A549 (cell line): ENCODE data around the gene TMSB10. TPM values are rescaled to one million over a fixed set of nuclear protein-coding genes. Genes with fewer than 3 reads are reported as not detected.

Experiments
- ATAC-seq, 2 experiments: fragments of 200-7000 bp in 1 of 2; fragments of >200 bp in 1 of 2; cut with Nextera tagmentation in 1 of 2; cut with Tn5 transposase in 1 of 2; 3 replicates each; pipeline versions ENCODE4 v1.8.0 to v1.9.1; 2018 to 2020; ENCODE audit warnings: mild to moderate bottlenecking in 1 of 2, moderate library complexity in 1 of 2
- CTCF ChIA-PET: fragments of 300-600 bp; sonication (Branson Sonifier 250); formaldehyde crosslinking; extraction: SDS; loops from one replicate; lab custom pipeline; 2021; ENCODE audit warnings: antibody characterized with exemption, inconsistent platforms; lab: Yijun Ruan, JAX
- POLR2A ChIA-PET: fragments of 350-600 bp; formaldehyde crosslinking; extraction: SDS; loops from one replicate; lab custom pipeline; 2021; ENCODE audit warnings: antibody characterized with exemption, inconsistent platforms; lab: Yijun Ruan, JAX
- DNase-seq, 2 experiments: peaks; one replicate each; pipeline versions ENCODE4 v3.0.0 to v3.0.0-alpha.2; 2011 to 2016; ENCODE audit warnings: low read depth in 1 of 2, low spot score in 1 of 2
- FAIRE-seq: peaks from 2 replicates; lab custom pipeline; 2011; peaks lifted over from hg19 to GRCh38; lab: Jason Lieb, UNC
- H3K27ac ChIP-seq, 2 experiments: fragments of >200 bp; sonication (Bioruptor Twin); formaldehyde crosslinking; 3 replicates each; pipeline ENCODE4 v1.5.1; 2016 to 2017
- H3K4me1 ChIP-seq: fragments of >200 bp; sonication (Bioruptor Twin); formaldehyde crosslinking; 3 replicates; pipeline ENCODE4 v1.6.1; 2016
- H3K4me2 ChIP-seq: fragments of >200 bp; sonication (Bioruptor Twin); formaldehyde crosslinking; 3 replicates; pipeline ENCODE4 v1.6.1; 2016
- H3K4me3 ChIP-seq: fragments of >200 bp; sonication (Bioruptor Twin); formaldehyde crosslinking; 3 replicates; pipeline ENCODE4 v1.5.1; 2016
- H3K9me3 ChIP-seq: fragments of >200 bp; sonication (Bioruptor Twin); formaldehyde crosslinking; 3 replicates; pipeline ENCODE4 v1.6.1; 2016
- BHLHE40 ChIP-seq: IDR thresholded peaks from 2 replicates; pipeline ENCODE4 v1.6.1; 2012; ENCODE audit warnings: low read depth, low read length, inconsistent platforms
- CEBPB ChIP-seq, 2 experiments: fragments of >200 bp in 1 of 2; sonication (Bioruptor Twin) in 1 of 2; formaldehyde crosslinking in 1 of 2; IDR thresholded peaks; 2 replicates each; pipeline ENCODE4 v1.6.1; 2012 to 2016
- CHD2 ChIP-seq: fragments of 150-350 bp; IDR thresholded peaks from 2 replicates; pipeline ENCODE4 v1.6.1; 2014; ENCODE audit warnings: low read length; ENCODE audit not compliant: partially characterized antibody
- E2F6 ChIP-seq: IDR thresholded peaks from 2 replicates; pipeline ENCODE4 v1.6.1; 2012; ENCODE audit warnings: low read depth, borderline replicate concordance
- ELK1 ChIP-seq: fragments of 150-350 bp; IDR thresholded peaks from 2 replicates; pipeline ENCODE4 v1.6.1; 2014; ENCODE audit warnings: low read depth, mild to moderate bottlenecking, low read length
- ESRRA ChIP-seq: fragments of 150-350 bp; IDR thresholded peaks from 2 replicates; pipeline ENCODE4 v1.6.1; 2014; ENCODE audit warnings: mild to moderate bottlenecking, low read length, borderline replicate concordance
- FOSL2 ChIP-seq, 2 experiments: fragments of 450-650 bp in 1 of 2; fragments of >200 bp in 1 of 2; sonication (Bioruptor Twin) in 1 of 2; formaldehyde crosslinking; IDR thresholded peaks; 2 replicates each; pipeline versions ENCODE4 v1.5.0 to v1.6.1; 2016 to 2020; ENCODE audit warnings: mild to moderate bottlenecking in 1 of 2, moderate library complexity in 1 of 2
- GATA3 ChIP-seq: IDR thresholded peaks from 2 replicates; pipeline ENCODE4 v1.6.1; 2012; ENCODE audit warnings: borderline replicate concordance
- HMGXB4 ChIP-seq: fragments of 250-450 bp; sonication (Bioruptor Pico); IDR thresholded peaks from 2 replicates; pipeline ENCODE4 v1.5.0; 2021; ENCODE audit warnings: mild to moderate bottlenecking, moderate library complexity, borderline replicate concordance
- HOXB5 ChIP-seq: fragments of 250-450 bp; sonication (Bioruptor Pico); IDR thresholded peaks from 2 replicates; pipeline ENCODE4 v1.5.0; 2020; ENCODE audit warnings: mild to moderate bottlenecking, moderate library complexity
- JUN ChIP-seq, 2 experiments: fragments of >200 bp; sonication (Bioruptor Twin); formaldehyde crosslinking; IDR thresholded peaks; 2 replicates in 1 of 2; 3 replicates in 1 of 2; pipeline ENCODE4 v1.6.1; 2016 to 2017
- JUNB ChIP-seq: fragments of >200 bp; sonication (Bioruptor Twin); formaldehyde crosslinking; IDR thresholded peaks from 2 replicates; pipeline ENCODE4 v1.6.1; 2016
- MAX ChIP-seq: IDR thresholded peaks from 2 replicates; pipeline ENCODE4 v1.6.1; 2012
- MAZ ChIP-seq: fragments of 150-350 bp; IDR thresholded peaks from 2 replicates; pipeline ENCODE4 v1.6.1; 2014; ENCODE audit warnings: antibody characterized with exemption, low read depth, low read length, borderline replicate concordance
- MYC ChIP-seq: IDR thresholded peaks from 2 replicates; pipeline ENCODE4 v1.6.1; 2012; ENCODE audit warnings: mild to moderate bottlenecking, inconsistent platforms, low read length, improper control_type of control experiment, borderline replicate concordance
- POLR2A ChIP-seq: IDR thresholded peaks from 2 replicates; pipeline ENCODE4 v1.6.1; 2012; ENCODE audit warnings: mild to moderate bottlenecking, low read length
- POLR2AphosphoS2 ChIP-seq: conservative IDR thresholded peaks from 2 replicates; pipeline ENCODE4 v1.6.1; 2012; ENCODE audit warnings: low read length, improper control_type of control experiment, inconsistent platforms
- RAD21 ChIP-seq, 2 experiments: fragments of >200 bp in 1 of 2; sonication (Bioruptor Twin) in 1 of 2; formaldehyde crosslinking in 1 of 2; IDR thresholded peaks in 1 of 2; conservative IDR thresholded peaks in 1 of 2; 2 replicates in 1 of 2; 3 replicates in 1 of 2; pipeline ENCODE4 v1.6.1; 2012 to 2018; ENCODE audit warnings: inconsistent platforms in 1 of 2
- RARB ChIP-seq: fragments of 250-450 bp; sonication (Bioruptor Pico); IDR thresholded peaks from 2 replicates; pipeline ENCODE4 v1.8.0; 2021; ENCODE audit warnings: mild to moderate bottlenecking, moderate library complexity
- RFX5 ChIP-seq: fragments of 450-650 bp; IDR thresholded peaks from 2 replicates; pipeline ENCODE4 v1.7.1; 2014; ENCODE audit warnings: antibody characterized with exemption, mild to moderate bottlenecking, moderate library complexity
- SMC3 ChIP-seq: fragments of >200 bp; sonication (Bioruptor Twin); formaldehyde crosslinking; IDR thresholded peaks from 3 replicates; pipeline ENCODE4 v1.6.1; 2018; ENCODE audit warnings: inconsistent platforms
- SREBF2 ChIP-seq: fragments of 450-650 bp; IDR thresholded peaks from 2 replicates; pipeline ENCODE4 v1.6.1; 2014; ENCODE audit warnings: mild to moderate bottlenecking, moderate library complexity
- WGBS: methylation state at CpG from one replicate; pipeline ENCODE4 v1.1.6; 2017; ENCODE audit errors: missing lambda C conversion rate; 5-methylcytosine and 5-hydroxymethylcytosine counted together
- polyA plus RNA-seq, 4 experiments: library from polyadenylated mRNA; depleted of rRNA in 3 of 4; stranded (reverse); fragments of >200 nt; fragmentation: RNase III in 1 of 4; extraction: RNeasy Plus Mini Kit Qiagen cat#74134 plus additional on column Dnase treatment in 1 of 4; gene quantifications; 2 replicates in 3 of 4; 3 replicates in 1 of 4; pipeline ENCODE4 v1.2.3, GENCODE V29; 2011 to 2017
- TF ChIP-seq, protein P1 (sequence below): fragments of >200 bp; sonication (Bioruptor Twin); formaldehyde crosslinking; IDR thresholded peaks from 3 replicates; pipeline ENCODE4 v1.6.1; 2016
- TF ChIP-seq, protein P2 (sequence below): fragments of >200 bp; sonication (Bioruptor Twin); formaldehyde crosslinking; IDR thresholded peaks from 3 replicates; pipeline ENCODE4 v1.5.1; 2016
- TF ChIP-seq, protein P3 (sequence below): IDR thresholded peaks from 2 replicates; pipeline ENCODE4 v1.6.1; 2012

TMSB10 gene
- polyA plus RNA-seq, 2 of the 4 experiments (the other 2 are of a cell fraction): 3,109 to 7,015 TPM

- 2% methylated on average over 33 of the region's 34 CpGs for WGBS
- peak; percentile 70 for FAIRE-seq
- H3K4me2 ChIP-seq: peak overlapping the region; percentile 76
- no peaks in the 10 kb centered on the region for H3K9me3 ChIP-seq
- POLR2A ChIA-PET: interaction anchor here (0.6 to 3.1 kb wide), 18 partner anchors 12 to 429 kb away, joined by 3 to 98 read pairs (median 4); partner anchors contain the start of genes KCMF1, TMSB10 and TRABD2A
- CTCF ChIA-PET: interaction anchor here (0.6 to 11.3 kb wide), 89 partner anchors 11 to 480 kb away, joined by 3 to 260 read pairs (median 5); partner anchors contain the start of genes DNAH6, KCMF1, SUCLG1 and TMSB10
- TF ChIP-seq RARB: 0 out of 2 replicates have a peak, but pooled peaks have one; percentile 5
- peak; percentile 42 for TF ChIP-seq POLR2A
- TF ChIP-seq CHD2: no peak
- peak; percentile 55; the same call in 1 of the 2 replicates for TF ChIP-seq MAZ
- 0 out of 2 replicates have a peak, but pooled peaks have one; percentile 19 for TF ChIP-seq ESRRA
- no peak for TF ChIP-seq SREBF2
- TF ChIP-seq, protein P1, sequence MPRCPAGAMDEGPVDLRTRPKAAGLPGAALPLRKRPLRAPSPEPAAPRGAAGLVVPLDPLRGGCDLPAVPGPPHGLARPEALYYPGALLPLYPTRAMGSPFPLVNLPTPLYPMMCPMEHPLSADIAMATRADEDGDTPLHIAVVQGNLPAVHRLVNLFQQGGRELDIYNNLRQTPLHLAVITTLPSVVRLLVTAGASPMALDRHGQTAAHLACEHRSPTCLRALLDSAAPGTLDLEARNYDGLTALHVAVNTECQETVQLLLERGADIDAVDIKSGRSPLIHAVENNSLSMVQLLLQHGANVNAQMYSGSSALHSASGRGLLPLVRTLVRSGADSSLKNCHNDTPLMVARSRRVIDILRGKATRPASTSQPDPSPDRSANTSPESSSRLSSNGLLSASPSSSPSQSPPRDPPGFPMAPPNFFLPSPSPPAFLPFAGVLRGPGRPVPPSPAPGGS: peak; percentile 58; the same call in 1 of the 3 replicates
- peak; percentile 75 to 82; a peak in 4 of 5 replicates for TF ChIP-seq JUN (IDR thresholded peaks at IDR 0.05)
- no peak for TF ChIP-seq JUNB
- TF ChIP-seq, protein P2, sequence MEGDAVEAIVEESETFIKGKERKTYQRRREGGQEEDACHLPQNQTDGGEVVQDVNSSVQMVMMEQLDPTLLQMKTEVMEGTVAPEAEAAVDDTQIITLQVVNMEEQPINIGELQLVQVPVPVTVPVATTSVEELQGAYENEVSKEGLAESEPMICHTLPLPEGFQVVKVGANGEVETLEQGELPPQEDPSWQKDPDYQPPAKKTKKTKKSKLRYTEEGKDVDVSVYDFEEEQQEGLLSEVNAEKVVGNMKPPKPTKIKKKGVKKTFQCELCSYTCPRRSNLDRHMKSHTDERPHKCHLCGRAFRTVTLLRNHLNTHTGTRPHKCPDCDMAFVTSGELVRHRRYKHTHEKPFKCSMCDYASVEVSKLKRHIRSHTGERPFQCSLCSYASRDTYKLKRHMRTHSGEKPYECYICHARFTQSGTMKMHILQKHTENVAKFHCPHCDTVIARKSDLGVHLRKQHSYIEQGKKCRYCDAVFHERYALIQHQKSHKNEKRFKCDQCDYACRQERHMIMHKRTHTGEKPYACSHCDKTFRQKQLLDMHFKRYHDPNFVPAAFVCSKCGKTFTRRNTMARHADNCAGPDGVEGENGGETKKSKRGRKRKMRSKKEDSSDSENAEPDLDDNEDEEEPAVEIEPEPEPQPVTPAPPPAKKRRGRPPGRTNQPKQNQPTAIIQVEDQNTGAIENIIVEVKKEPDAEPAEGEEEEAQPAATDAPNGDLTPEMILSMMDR: peak; percentile 100
- TF ChIP-seq POLR2AphosphoS2: no peak
- peak; percentile 99 for TF ChIP-seq SMC3
- no peak for TF ChIP-seq ELK1
- TF ChIP-seq CEBPB (IDR thresholded peaks at IDR 0.05): peak; percentile 95 to 98
- peak; percentile 92 to 99 for TF ChIP-seq RAD21 (conservative IDR thresholded peaks at IDR 0.05 in 1 of 2, IDR thresholded peaks at IDR 0.05 in 1 of 2)
- no peak for TF ChIP-seq BHLHE40
- TF ChIP-seq, protein P3, sequence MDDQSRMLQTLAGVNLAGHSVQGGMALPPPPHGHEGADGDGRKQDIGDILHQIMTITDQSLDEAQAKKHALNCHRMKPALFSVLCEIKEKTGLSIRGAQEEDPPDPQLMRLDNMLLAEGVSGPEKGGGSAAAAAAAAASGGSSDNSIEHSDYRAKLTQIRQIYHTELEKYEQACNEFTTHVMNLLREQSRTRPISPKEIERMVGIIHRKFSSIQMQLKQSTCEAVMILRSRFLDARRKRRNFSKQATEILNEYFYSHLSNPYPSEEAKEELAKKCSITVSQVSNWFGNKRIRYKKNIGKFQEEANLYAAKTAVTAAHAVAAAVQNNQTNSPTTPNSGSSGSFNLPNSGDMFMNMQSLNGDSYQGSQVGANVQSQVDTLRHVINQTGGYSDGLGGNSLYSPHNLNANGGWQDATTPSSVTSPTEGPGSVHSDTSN: no peak; the same call in 1 of the 2 replicates
- peak; percentile 91; the same call in 1 of the 2 replicates for TF ChIP-seq MYC
- TF ChIP-seq MAX: peak; percentile 97
- TF ChIP-seq GATA3: peak; percentile 57
- no peak for TF ChIP-seq FOSL2 (IDR thresholded peaks at IDR 0.05)
- peak; percentile 63 for TF ChIP-seq FOSL2 (CRISPR knock-in tag; IDR thresholded peaks at IDR 0.05)
- peak; percentile 77 for TF ChIP-seq E2F6
- no peak for TF ChIP-seq HMGXB4 (CRISPR knock-in tag)
- 0 out of 2 replicates have a peak, but pooled peaks have one; percentile 35 for TF ChIP-seq HOXB5 (CRISPR knock-in tag)
- TF ChIP-seq RFX5: peak; percentile 61; the same call in 1 of the 2 replicates
- peak overlapping the region; percentile 91 to 93 for H3K27ac ChIP-seq
- H3K4me1 ChIP-seq: peaks cover 29% of the 10 kb centered on the region
- H3K4me3 ChIP-seq: peak overlapping the region; percentile 64
- DNase-seq: peak; percentile 94 to 100
- peak; percentile 88 to 89 for ATAC-seq
These were observed 20.4 kb downstream of the TMSB10 start for GRCh38 chr2:84925724-84926376.
